Activated T-cell treated with anti-CD3 and anti-CD28 coated beads for 4 hours (primary cell): ENCODE measurements around the gene MAGI2.

ENCODE experiments used
- DNase-seq: peaks from one replicate; pipeline ENCODE4 v3.0.0-alpha.2; 2020

MAGI2 gene

DNA sequence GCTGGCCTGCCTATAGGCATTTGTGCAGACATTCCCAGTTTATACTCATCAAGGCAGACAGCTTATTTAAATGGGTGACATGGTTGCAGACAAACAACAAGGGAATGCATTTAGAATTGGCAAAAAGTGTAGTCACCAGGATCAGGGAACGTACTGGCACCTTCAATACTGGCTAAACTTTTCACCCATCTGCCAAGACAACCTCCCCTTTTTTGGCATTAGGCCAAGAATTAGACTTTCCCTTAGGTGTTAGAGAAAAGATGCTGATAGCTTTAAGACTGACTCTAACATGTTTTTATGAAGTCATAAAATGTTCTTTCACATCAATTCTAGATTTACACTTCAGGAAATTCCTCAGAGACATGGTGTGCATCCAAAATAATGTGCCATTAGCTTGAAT, 1289.0 kb downstream of the MAGI2 start:
- no peak for DNase-seq

DNA sequence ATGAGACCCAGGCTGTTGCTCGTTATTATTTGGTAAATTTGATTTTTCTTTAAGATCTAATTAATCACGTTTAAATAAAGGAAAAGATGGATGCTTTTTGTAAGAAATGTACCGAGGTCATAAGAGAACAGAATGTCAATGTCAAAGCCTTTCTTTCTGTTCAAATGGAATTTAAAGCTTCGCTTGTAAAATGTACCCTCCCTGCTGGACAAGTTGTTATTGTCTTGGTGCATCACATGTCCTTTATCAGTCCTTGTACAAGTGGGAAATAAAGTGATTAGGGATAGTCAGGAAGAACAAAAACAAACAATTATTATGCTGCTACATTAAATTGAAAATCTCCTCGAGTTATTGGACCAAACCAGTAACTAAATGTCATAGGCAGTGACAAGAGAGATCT, 1291.7 kb downstream of the MAGI2 start:
- no peak for DNase-seq

- no peak for DNase-seq
Observed at GRCh38 chr7:78159545-78159944, 1293.9 kb downstream of the MAGI2 start.

- no peak for DNase-seq
Observed at GRCh38 chr7:78153285-78153684, 1300.2 kb downstream of the MAGI2 start.

DNA sequence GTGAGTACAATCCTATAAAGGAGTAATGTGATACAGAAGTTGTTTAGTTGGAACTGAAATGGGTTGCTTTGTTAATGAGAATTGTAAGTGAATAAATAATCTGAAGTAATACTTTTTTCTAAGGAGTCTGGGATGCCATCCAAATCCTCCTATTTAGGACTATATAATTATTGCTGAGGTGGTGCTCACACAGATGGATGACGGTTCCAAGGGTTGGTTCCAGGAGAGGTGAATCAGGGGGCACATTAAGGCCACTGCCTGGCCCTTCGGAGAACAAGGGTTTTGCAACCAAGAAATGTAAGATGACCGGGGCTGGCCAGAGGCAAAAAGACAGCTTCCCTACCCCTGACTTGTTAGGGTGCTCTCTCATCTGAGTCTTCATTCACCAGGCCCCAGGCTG, 1302.2 kb downstream of the MAGI2 start:
- no peak for DNase-seq

GRCh38 chr7:78149787-78150186, 1303.7 kb downstream of the MAGI2 start:
- DNase-seq: no peak

DNA sequence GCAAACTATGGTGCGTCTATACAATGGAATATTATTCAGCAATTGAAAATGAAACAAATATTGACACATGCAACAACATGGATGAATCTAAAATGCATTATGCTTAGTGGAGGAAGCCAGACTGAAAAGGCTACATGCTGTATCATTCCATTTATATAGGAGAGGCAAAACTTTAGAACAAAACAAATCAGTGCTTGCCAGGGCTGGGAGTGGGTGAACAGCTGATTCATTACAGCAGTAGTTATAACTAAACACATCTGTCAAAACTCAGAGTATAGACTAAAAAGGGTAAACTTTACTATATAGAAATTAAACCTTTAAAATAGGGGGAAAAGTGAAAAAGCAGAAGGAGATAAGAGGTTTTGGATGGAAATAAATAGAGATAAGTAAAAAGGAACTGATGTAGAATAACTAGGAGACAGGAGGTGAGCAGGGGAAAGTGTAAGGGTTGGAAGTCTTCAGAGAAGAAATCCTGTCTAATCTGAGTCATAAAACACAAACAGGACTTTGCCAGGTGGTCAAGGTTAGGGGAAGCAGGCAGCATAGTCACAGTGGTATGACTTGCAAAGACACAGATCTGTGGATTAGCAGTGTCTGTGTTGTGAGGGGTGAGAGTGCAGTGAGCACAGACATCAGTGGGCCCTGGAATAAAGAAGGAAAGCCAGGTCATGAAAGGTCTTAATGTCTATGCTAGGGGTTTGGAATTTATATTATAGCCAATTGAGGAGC, 1305.1 kb downstream of the MAGI2 start:
- DNase-seq: no peak

DNA sequence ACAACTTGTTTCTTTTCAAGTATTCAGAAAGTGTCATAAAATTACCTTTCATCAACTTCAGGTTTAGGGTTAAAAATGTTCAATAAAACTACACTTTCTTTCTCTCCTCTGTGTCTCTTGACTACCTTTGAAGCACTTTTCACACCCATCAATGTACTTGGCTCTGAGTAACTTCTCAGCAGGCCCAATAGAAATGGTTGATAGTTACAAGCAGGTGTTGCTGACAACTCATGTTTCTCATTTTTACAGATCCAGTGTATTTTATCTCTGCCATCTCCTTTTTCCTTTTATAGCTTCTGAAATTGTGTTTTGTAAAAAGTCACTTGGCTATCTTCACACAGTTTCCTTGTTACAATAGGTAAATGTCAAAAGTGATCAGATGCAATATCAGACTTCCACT, 1306.9 kb downstream of the MAGI2 start:
- no peak for DNase-seq

DNA sequence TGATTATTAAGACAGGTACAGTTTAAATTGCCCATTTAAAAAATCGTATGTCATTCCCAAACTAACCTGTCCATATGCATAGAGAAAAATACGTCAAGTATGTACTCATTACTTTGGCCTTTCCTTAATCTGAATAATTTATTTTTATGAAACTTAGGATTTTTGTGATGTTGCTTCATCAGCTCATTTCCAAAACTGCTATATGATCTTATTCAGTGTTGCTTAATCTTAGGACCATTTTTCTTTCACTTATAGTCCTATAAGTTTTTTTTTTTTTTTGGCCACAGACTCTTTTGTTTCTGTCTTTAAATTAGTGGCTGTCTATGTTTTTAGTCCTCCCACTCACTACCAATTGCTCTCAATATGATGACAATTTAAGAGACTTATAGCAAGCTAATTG, 1309.8 kb downstream of the MAGI2 start:
- no peak for DNase-seq

GRCh38 chr7:78141522-78142281, 1311.8 kb downstream of the MAGI2 start:
- no peak for DNase-seq

DNA sequence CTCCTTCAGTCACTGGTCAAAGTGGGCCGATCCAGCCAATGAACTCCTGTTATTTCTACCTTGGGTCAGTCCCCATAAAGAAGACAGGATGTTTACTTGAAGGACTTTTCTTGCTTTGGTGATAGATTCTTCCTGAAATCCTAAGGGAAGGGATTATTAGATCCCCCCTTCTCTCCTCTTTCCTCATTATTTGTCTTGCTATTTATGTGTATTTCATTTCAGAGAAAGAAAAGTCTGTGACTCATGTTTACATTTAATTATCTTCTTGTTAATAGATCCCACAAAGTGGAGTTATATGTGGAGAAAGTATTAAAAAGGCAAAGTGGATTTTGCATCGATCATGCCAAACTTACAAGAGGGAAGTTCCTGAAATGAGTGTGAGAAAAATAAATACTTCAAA, 1313.4 kb downstream of the MAGI2 start:
- no peak for DNase-seq

- DNase-seq: no peak
Observed at GRCh38 chr7:78139335-78139734, 1314.1 kb downstream of the MAGI2 start.

DNA sequence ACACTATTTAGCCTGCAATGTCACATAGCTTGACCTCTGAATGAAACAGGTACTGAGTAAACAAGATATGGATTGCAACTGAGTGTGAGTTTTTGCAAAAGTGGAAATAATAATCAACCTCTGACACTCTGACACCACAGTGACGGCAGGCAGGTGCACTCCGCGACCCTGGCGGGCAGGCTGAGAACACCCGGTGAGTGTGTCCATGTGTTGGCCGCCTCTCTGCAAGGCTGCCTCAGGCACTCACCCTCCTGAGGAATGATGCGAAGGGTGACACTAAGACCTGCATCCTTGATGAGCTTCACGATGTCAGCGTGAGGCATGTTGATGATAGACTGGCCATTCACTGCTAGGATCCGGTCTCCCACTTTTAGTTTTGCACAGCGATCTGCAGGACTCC, 1318.7 kb downstream of the MAGI2 start:
- DNase-seq: no peak

GRCh38 chr7:78134256-78134655, 1319.2 kb downstream of the MAGI2 start:
- no peak for DNase-seq

GRCh38 chr7:78130446-78131215, 1322.8 kb downstream of the MAGI2 start:
- DNase-seq: no peak

GRCh38 chr7:78129865-78130264, 1323.6 kb downstream of the MAGI2 start:
- DNase-seq: no peak

GRCh38 chr7:78127009-78127408, 1326.5 kb downstream of the MAGI2 start:
- no peak for DNase-seq

GRCh38 chr7:78125884-78126283, 1327.6 kb downstream of the MAGI2 start:
- no peak for DNase-seq

- DNase-seq: no peak
Observed at GRCh38 chr7:78124216-78124615, 1329.3 kb downstream of the MAGI2 start.

- no peak for DNase-seq
Observed at GRCh38 chr7:78121888-78122287, 1331.6 kb downstream of the MAGI2 start.

GRCh38 chr7:78118470-78118869, 1335.0 kb downstream of the MAGI2 start:
- DNase-seq: no peak

GRCh38 chr7:78115876-78116275, 1337.6 kb downstream of the MAGI2 start:
- no peak for DNase-seq

- DNase-seq: no peak
Observed at GRCh38 chr7:78114993-78115392, 1338.5 kb downstream of the MAGI2 start.

- no peak for DNase-seq
Observed at GRCh38 chr7:78112488-78112887, 1341.0 kb downstream of the MAGI2 start.
